HepG2 (cell line): ENCODE results near the gene LENEP. TPM values are rescaled to one million over a fixed set of nuclear protein-coding genes. Genes with fewer than 3 reads are reported as not detected.
A peak's percentile ranks its signal among the peaks of the same experiment; 100 is the strongest.

Experiments
- ATF7 ChIP-seq, 2 experiments: fragments of 450-650 bp in 1 of 2; sonication (generic) in 1 of 2; formaldehyde crosslinking in 1 of 2; IDR thresholded peaks; 2 replicates each; pipeline versions ENCODE4 v1.4.0 to v1.6.1; 2016 to 2020; ENCODE audit warnings: antibody characterized with exemption in 1 of 2, mild to moderate bottlenecking in 1 of 2, missing genetic modification reagents in 1 of 2
- MXI1 ChIP-seq: IDR thresholded peaks from 3 replicates; pipeline ENCODE4 v1.6.1; 2012; ENCODE audit warnings: low read depth, low read length, inconsistent platforms, borderline replicate concordance
- MYNN ChIP-seq: sonication (generic); formaldehyde crosslinking; IDR thresholded peaks from 2 replicates; pipeline ENCODE4 v1.4.0; 2020; ENCODE audit warnings: mild to moderate bottlenecking, low read depth, missing genetic modification reagents
- NFYC ChIP-seq: IDR thresholded peaks from 2 replicates; pipeline ENCODE4 v1.6.1; 2016; ENCODE audit warnings: missing genetic modification reagents, missing compliant biosample characterization
- PLRG1 ChIP-seq: fragments of 450-650 bp; conservative IDR thresholded peaks from 2 replicates; pipeline ENCODE4 v1.6.1; 2016
- POGK ChIP-seq: sonication (generic); formaldehyde crosslinking; conservative IDR thresholded peaks from 2 replicates; pipeline ENCODE4 v1.8.0; 2022; ENCODE audit warnings: mild to moderate bottlenecking, moderate library complexity, missing genetic modification reagents
- PRDM10 ChIP-seq: sonication (generic); formaldehyde crosslinking; IDR thresholded peaks from 2 replicates; pipeline ENCODE4 v1.4.0; 2020; ENCODE audit warnings: low read depth, missing genetic modification reagents
- XRCC5 ChIP-seq: fragments of 200-400 bp; formaldehyde crosslinking; optimal IDR thresholded peaks from 2 replicates; pipeline ENCODE3; 2017; ENCODE audit warnings: mild to moderate bottlenecking, low read length
- ZFYVE20 ChIP-seq: sonication (generic); formaldehyde crosslinking; IDR thresholded peaks from 2 replicates; pipeline ENCODE4 v1.8.0; 2023; ENCODE audit warnings: low read depth, mild to moderate bottlenecking, moderate library complexity, missing genetic modification reagents, borderline replicate concordance
- ZMAT3 ChIP-seq: sonication (generic); formaldehyde crosslinking; conservative IDR thresholded peaks from 2 replicates; pipeline ENCODE4 v1.7.0; 2021; ENCODE audit warnings: missing genetic modification reagents
- ZNF543 ChIP-seq: sonication (generic); formaldehyde crosslinking; IDR thresholded peaks from 2 replicates; pipeline ENCODE4 v1.4.0; 2020; ENCODE audit warnings: mild to moderate bottlenecking, missing genetic modification reagents
- ZNF598 ChIP-seq: sonication (generic); formaldehyde crosslinking; IDR thresholded peaks from 2 replicates; pipeline ENCODE4 v1.5.1; 2020; ENCODE audit warnings: mild to moderate bottlenecking, missing genetic modification reagents, borderline replicate concordance
- ZNF609 ChIP-seq: sonication (generic); formaldehyde crosslinking; IDR thresholded peaks from 2 replicates; pipeline ENCODE4 v1.4.0; 2020; ENCODE audit warnings: mild to moderate bottlenecking, missing genetic modification reagents, borderline replicate concordance
- polyA plus RNA-seq, 8 experiments: library from polyadenylated mRNA; depleted of rRNA in 3 of 8; stranded (reverse) in 7 of 8; unstranded in 1 of 8; fragments of >200 nt; fragmentation: Illumina TruSeq in 4 of 8; extraction: Trizol in 4 of 8; gene quantifications; 2 replicates each; pipeline versions ENCODE4 v1.2.1 to v1.2.3, GENCODE V29; 2011 to 2016; ENCODE audit warnings: low read depth in 4 of 8, missing spikeins in 1 of 8, mixed read lengths in 1 of 8; ENCODE audit not compliant: insufficient read depth in 1 of 8
- total RNA-seq, 5 experiments: library from RNA; depleted of rRNA; stranded (reverse); fragments of >200 nt; fragmentation: Illumina TruSeq; extraction: Trizol; gene quantifications; 2 replicates each; pipeline ENCODE4 v1.2.3, GENCODE V29; 2016; ENCODE audit warnings: low read depth in 1 of 5

The LENEP gene
- total and polyA plus RNA-seq, 2 of the 13 experiments (the other 11 are each of a cell fraction or from before 2014, with no cell fraction given): 0.29 TPM; not detected in 1

- TF ChIP-seq ATF7 (IDR thresholded peaks at IDR 0.05) (no peak), ATF7 (CRISPR knock-in tag; IDR thresholded peaks at IDR 0.05) (no peak), ZMAT3 (CRISPR knock-in tag) (no peak; the same call in 1 of the 2 replicates), PRDM10 (peak; percentile 77), MXI1 (peak; percentile 84; the same call in 1 of the 3 replicates), NFYC (CRISPR knock-in tag) (no peak), PLRG1 (no peak), POGK (no peak), MYNN (CRISPR knock-in tag) (no peak), ZNF598 (CRISPR knock-in tag) (no peak), ZNF543 (0 out of 2 replicates have a peak, but pooled peaks have one; percentile 11), XRCC5 (no peak), ZFYVE20 (no peak), ZNF609 (CRISPR knock-in tag) (no peak)
Measured at GRCh38 chr1:154973344-154974101, 19.9 kb upstream of the LENEP start (continued).
